HepG2 (cell line): Measurements from ENCODE around the gene GLOD5. TPM values are rescaled to one million over a fixed set of nuclear protein-coding genes. Genes with fewer than 3 reads are reported as not detected.

Experiments used
- ATAC-seq: fragments of 200-7000 bp; cut with Tn5 transposase; 3 replicates; pipeline ENCODE4 v1.9.1; 2020; ENCODE audit warnings: mild to moderate bottlenecking, moderate library complexity
- BruUV-seq: library from RNA; stranded (reverse); fragments of 400-500 nt; replicated peaks from 2 replicates; lab custom pipeline; 2021; lab: Mats Ljungman, UMichigan
- CTCF ChIA-PET: fragments of 300-600 bp; formaldehyde crosslinking; extraction: SDS; loops from one replicate; lab custom pipeline; 2021; ENCODE audit warnings: low total read pairs, inconsistent platforms, low intra/inter-chr PET ratio; lab: Yijun Ruan, JAX
- POLR2A ChIA-PET: fragments of 350-600 bp; sonication (Branson Sonifier 250); formaldehyde crosslinking; loops from one replicate; lab custom pipeline; 2020; ENCODE audit warnings: antibody characterized with exemption, inconsistent platforms; lab: Yijun Ruan, JAX
- DNase-seq: peaks from one replicate; pipeline ENCODE4 v3.0.0-alpha.2; 2015; ENCODE audit warnings: low spot score
- FAIRE-seq: peaks from 3 replicates; lab custom pipeline; 2011; peaks lifted over from hg19 to GRCh38; lab: Jason Lieb, UNC
- H2AFZ ChIP-seq: one replicate; pipeline ENCODE4 v1.6.1; 2011; ENCODE audit warnings: low read length, inconsistent platforms
- H3K27ac ChIP-seq: fragments of 300-600 bp; 3 replicates; pipeline ENCODE4 v1.8.0; 2011; ENCODE audit warnings: mixed run types, mild to moderate bottlenecking, mixed read lengths, low read length, inconsistent platforms; ENCODE audit not compliant: insufficient read depth; ENCODE audit errors: extremely low read length
- H3K27me3 ChIP-seq, 2 experiments: fragments of 200-600 bp in 1 of 2; 2 replicates in 1 of 2; 3 replicates in 1 of 2; pipeline versions ENCODE4 v1.6.0 to v1.8.0; 2011; ENCODE audit warnings: low read length in 2 of 2, mild to moderate bottlenecking in 2 of 2, moderate library complexity in 2 of 2, inconsistent platforms in 1 of 2; ENCODE audit not compliant: insufficient read depth in 2 of 2, control insufficient read depth in 1 of 2
- H3K36me3 ChIP-seq, 2 experiments: fragments of 200-600 bp in 1 of 2; replicated peaks in 1 of 2; 2 replicates in 1 of 2; 3 replicates in 1 of 2; pipeline versions ENCODE4 v1.5.1 to v1.8.0; 2011; ENCODE audit warnings: low read length in 2 of 2, inconsistent platforms in 1 of 2; ENCODE audit not compliant: insufficient read depth in 2 of 2, control insufficient read depth in 1 of 2
- H3K4me1 ChIP-seq: 2 replicates; pipeline ENCODE4 v1.5.1; 2012; ENCODE audit warnings: low read length, inconsistent platforms; ENCODE audit not compliant: insufficient read depth
- H3K4me2 ChIP-seq: 2 replicates; pipeline ENCODE4 v1.6.0; 2011; ENCODE audit warnings: low read depth, low read length, inconsistent platforms
- H3K4me3 ChIP-seq, 3 experiments: fragments of 200-600 bp in 1 of 3; sonication (generic), shearing (Covaris generic) in 1 of 3; replicated peaks in 1 of 3; 2 replicates each; pipeline ENCODE4 v1.5.1; 2011 to 2016; ENCODE audit warnings: low read length in 3 of 3, inconsistent platforms in 2 of 3, low read depth in 2 of 3, mild to moderate bottlenecking in 2 of 3, control low read depth in 1 of 3, mixed read lengths in 1 of 3; ENCODE audit not compliant: insufficient read depth in 1 of 3
- H3K79me2 ChIP-seq: one replicate; pipeline ENCODE4 v1.6.1; 2011; ENCODE audit warnings: low read length, inconsistent platforms; ENCODE audit not compliant: insufficient read depth
- H3K9ac ChIP-seq: 2 replicates; pipeline ENCODE4 v1.6.0; 2011; ENCODE audit warnings: mild to moderate bottlenecking, low read depth, low read length, inconsistent platforms; ENCODE audit not compliant: insufficient read depth
- H3K9me3 ChIP-seq: 2 replicates; pipeline ENCODE4 v1.5.1; 2012; ENCODE audit warnings: mild to moderate bottlenecking, low read length
- H4K20me1 ChIP-seq: 2 replicates; pipeline ENCODE4 v1.6.0; 2011; ENCODE audit warnings: inconsistent platforms, mild to moderate bottlenecking, low read length, moderate library complexity; ENCODE audit not compliant: insufficient read depth
- SATB2 ChIP-seq: sonication (generic); formaldehyde crosslinking; IDR thresholded peaks from 2 replicates; pipeline ENCODE4 v1.5.0; 2020; ENCODE audit warnings: missing genetic modification reagents
- TCF12 ChIP-seq, 2 experiments: fragments of 450-650 bp in 1 of 2; sonication (generic) in 1 of 2; formaldehyde crosslinking in 1 of 2; IDR thresholded peaks; 2 replicates each; pipeline versions ENCODE4 v1.6.1 to v1.8.0; 2017 to 2022; ENCODE audit warnings: antibody characterized with exemption in 1 of 2, mild to moderate bottlenecking in 1 of 2, missing genetic modification reagents in 1 of 2, moderate library complexity in 1 of 2
- ZFYVE20 ChIP-seq: sonication (generic); formaldehyde crosslinking; IDR thresholded peaks from 2 replicates; pipeline ENCODE4 v1.8.0; 2023; ENCODE audit warnings: low read depth, mild to moderate bottlenecking, moderate library complexity, missing genetic modification reagents, borderline replicate concordance
- ZNF724P ChIP-seq: sonication (generic); formaldehyde crosslinking; IDR thresholded peaks from 2 replicates; pipeline ENCODE4 v1.8.0; 2022; ENCODE audit warnings: missing genetic modification reagents, borderline replicate concordance
- WGBS: methylation state at CpG from one replicate; pipeline ENCODE4 v1.1.6; 2017; ENCODE audit warnings: low lambda C conversion rate; 5-methylcytosine and 5-hydroxymethylcytosine counted together
- in situ Hi-C: cut with HindIII; loops from 2 replicates; pipeline ENCODE4 v1.10.0; 2017; ENCODE audit warnings: low pct_unique_long_range_greater_than_20kb; ENCODE audit not compliant: extremely low pct_ligation_motif_present
- intact Hi-C: fragments of 100-400 bp; cut with micrococcal nuclease; formaldehyde crosslinking; loops from one replicate; pipeline ENCODE4 v1.10.0; 2022; ENCODE audit not compliant: unreplicated experiment
- polyA plus RNA-seq, 8 experiments: library from polyadenylated mRNA; depleted of rRNA in 3 of 8; stranded (reverse) in 7 of 8; unstranded in 1 of 8; fragments of >200 nt; fragmentation: Illumina TruSeq in 4 of 8; extraction: Trizol in 4 of 8; gene quantifications; 2 replicates each; pipeline versions ENCODE4 v1.2.1 to v1.2.3, GENCODE V29; 2011 to 2016; ENCODE audit warnings: low read depth in 4 of 8, missing spikeins in 1 of 8, mixed read lengths in 1 of 8; ENCODE audit not compliant: insufficient read depth in 1 of 8
- total RNA-seq, 5 experiments: library from RNA; depleted of rRNA; stranded (reverse); fragments of >200 nt; fragmentation: Illumina TruSeq; extraction: Trizol; gene quantifications; 2 replicates each; pipeline ENCODE4 v1.2.3, GENCODE V29; 2016; ENCODE audit warnings: low read depth in 1 of 5
- TF ChIP-seq, protein P1 (sequence below): sonication (generic); formaldehyde crosslinking; IDR thresholded peaks from 2 replicates; pipeline ENCODE4 v1.5.0; 2020; ENCODE audit warnings: missing genetic modification reagents

Gene GLOD5
- total and polyA plus RNA-seq, 2 of the 13 experiments (the other 11 are each of a cell fraction or from before 2014, with no cell fraction given): 0.93 to 1.3 TPM

DNA sequence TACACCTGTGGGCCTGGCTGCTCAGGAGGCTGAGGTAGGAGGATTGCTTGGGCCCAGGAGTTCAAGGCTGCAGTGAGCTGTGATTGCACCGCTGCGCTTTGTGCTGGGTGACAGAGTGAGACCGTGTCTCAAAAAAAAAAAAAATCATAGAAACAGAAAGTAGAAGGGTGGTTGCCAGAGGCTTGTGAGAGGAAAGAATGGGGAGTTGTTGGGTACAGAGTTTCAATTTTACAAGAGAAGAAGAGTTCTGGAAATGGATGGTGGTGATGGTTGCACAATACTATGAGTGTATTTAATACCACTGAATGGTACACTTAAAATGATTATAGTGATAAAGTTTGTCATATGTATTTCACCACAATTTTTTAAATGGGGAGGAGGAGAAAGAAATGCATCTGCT, 10.2 kb upstream of the GLOD5 start:
- no peaks in the 10 kb centered on the region for H3K36me3 ChIP-seq
- no peaks in the 10 kb centered on the region for H3K79me2 ChIP-seq
- ATAC-seq (no peak), FAIRE-seq (no peak), DNase-seq (no peak)
- in situ Hi-C loops (no loop called here), intact Hi-C loops (loop anchor here (10.0 kb wide), 1 partner anchor 117 kb away; no protein-coding TSS in a partner anchor)
- H3K27me3 ChIP-seq: no peaks in the 10 kb centered on the region
- H3K27ac ChIP-seq: no peak overlapping the region
- no TSS peak for BruUV-seq
- TF ChIP-seq ZFYVE20 (no peak), SATB2 (CRISPR knock-in tag) (no peak)
- TF ChIP-seq, protein P1, sequence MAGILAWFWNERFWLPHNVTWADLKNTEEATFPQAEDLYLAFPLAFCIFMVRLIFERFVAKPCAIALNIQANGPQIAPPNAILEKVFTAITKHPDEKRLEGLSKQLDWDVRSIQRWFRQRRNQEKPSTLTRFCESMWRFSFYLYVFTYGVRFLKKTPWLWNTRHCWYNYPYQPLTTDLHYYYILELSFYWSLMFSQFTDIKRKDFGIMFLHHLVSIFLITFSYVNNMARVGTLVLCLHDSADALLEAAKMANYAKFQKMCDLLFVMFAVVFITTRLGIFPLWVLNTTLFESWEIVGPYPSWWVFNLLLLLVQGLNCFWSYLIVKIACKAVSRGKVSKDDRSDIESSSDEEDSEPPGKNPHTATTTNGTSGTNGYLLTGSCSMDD: no peak
- H3K4me2 ChIP-seq: no peak overlapping the region
- CTCF ChIA-PET: no interaction called here
- H3K4me1 ChIP-seq: peaks cover 52% of the 10 kb centered on the region
- no peaks in the 10 kb centered on the region for H4K20me1 ChIP-seq
- no peaks in the 10 kb centered on the region for H3K9me3 ChIP-seq
- H2AFZ ChIP-seq: no peak overlapping the region
- 59% methylated on average over 3 of the region's 3 CpGs for WGBS
- POLR2A ChIA-PET: no interaction called here
- no peak overlapping the region for H3K9ac ChIP-seq
- H3K4me3 ChIP-seq: no peak overlapping the region

DNA sequence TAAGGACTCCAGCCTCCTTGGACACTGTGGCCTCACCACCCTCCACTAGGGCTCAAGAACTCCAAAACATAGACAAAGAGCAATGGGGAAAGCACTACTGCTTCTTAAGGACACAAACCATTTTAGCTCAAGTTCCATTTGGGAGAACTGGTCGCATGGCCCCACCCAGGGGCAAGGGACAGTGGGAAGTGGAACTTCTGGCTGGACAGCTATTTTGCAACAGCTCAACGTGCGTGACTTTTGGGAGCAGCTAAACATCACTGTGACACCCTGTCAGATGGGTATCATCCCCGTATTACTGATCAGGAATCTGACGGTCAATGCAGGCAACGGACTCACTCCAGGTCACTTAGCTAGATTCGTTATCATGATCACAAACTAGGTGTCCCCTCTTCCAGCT, 9.0 kb upstream of the GLOD5 start:
- H3K27ac ChIP-seq: no peak overlapping the region
- in situ Hi-C loops (no loop called here), intact Hi-C loops (loop anchor here (10.0 kb wide), 1 partner anchor 118 kb away; no protein-coding TSS in a partner anchor)
- H2AFZ ChIP-seq: no peak overlapping the region
- H3K4me2 ChIP-seq: no peak overlapping the region
- no peaks in the 10 kb centered on the region for H3K36me3 ChIP-seq
- BruUV-seq: no TSS peak
- CTCF ChIA-PET: no interaction called here
- no peak for DNase-seq
- no peak for ATAC-seq
- 0% methylated on average over 1 of the region's 7 CpGs for WGBS
- H3K27me3 ChIP-seq: no peaks in the 10 kb centered on the region
- H3K79me2 ChIP-seq: no peaks in the 10 kb centered on the region
- H4K20me1 ChIP-seq: no peaks in the 10 kb centered on the region
- TF ChIP-seq TCF12 (IDR thresholded peaks at IDR 0.05) (no peak), TCF12 (CRISPR knock-in tag; IDR thresholded peaks at IDR 0.05) (no peak), ZNF724P (CRISPR knock-in tag) (no peak)
- H3K4me1 ChIP-seq: peaks cover 48% of the 10 kb centered on the region
- POLR2A ChIA-PET: interaction anchor here (1.1 to 1.4 kb wide), 3 partner anchors 15 to 76 kb away, joined by 3 to 5 read pairs (median 3); no protein-coding TSS in a partner anchor
- H3K9me3 ChIP-seq: no peaks in the 10 kb centered on the region
- H3K9ac ChIP-seq: no peak overlapping the region
- H3K4me3 ChIP-seq: no peak overlapping the region
- FAIRE-seq: no peak
